Neural crest cell (in vitro differentiated cells): Measurements from ENCODE around the gene SERP1. TPM values are rescaled to one million over a fixed set of nuclear protein-coding genes. Genes with fewer than 3 reads are reported as not detected.
A peak's percentile ranks its signal among the peaks of the same experiment; 100 is the strongest.

Experiments used
- DNase-seq: peaks from one replicate; pipeline ENCODE4 v3.0.0; 2021; ENCODE audit warnings: low read depth, mixed read lengths, low spot score
- H3K27ac Mint-ChIP-seq: one replicate; pipeline ENCODE4 v1.8.0; 2021; ENCODE audit warnings: mild to moderate bottlenecking, mixed read lengths; ENCODE audit not compliant: unreplicated experiment
- H3K27me3 Mint-ChIP-seq: 2 replicates; pipeline ENCODE4 v1.8.0; 2021; ENCODE audit warnings: low read depth, mild to moderate bottlenecking, mixed read lengths
- H3K36me3 Mint-ChIP-seq: 2 replicates; pipeline ENCODE4 v1.8.0; 2021; ENCODE audit warnings: low read depth, mild to moderate bottlenecking, mixed read lengths
- H3K4me1 Mint-ChIP-seq: 2 replicates; pipeline ENCODE4 v1.8.0; 2021; ENCODE audit warnings: mixed read lengths
- H3K4me3 Mint-ChIP-seq: one replicate; pipeline ENCODE4 v1.8.0; 2021; ENCODE audit warnings: mild to moderate bottlenecking, mixed read lengths
- H3K9me3 Mint-ChIP-seq: 2 replicates; pipeline ENCODE4 v1.8.0; 2021; ENCODE audit warnings: mixed read lengths
- CTCF ChIP-seq: fragments of 200-600 bp; sonication (generic); conservative IDR thresholded peaks from 2 replicates; pipeline ENCODE4 v1.5.0; 2021; ENCODE audit warnings: antibody characterized with exemption, mild to moderate bottlenecking
- long read RNA-seq: library from polyadenylated mRNA; unstranded; transcript quantifications from one replicate; pipeline ENCODE4 v2.0.0, GENCODE V29; 2020
- total RNA-seq: library from RNA; stranded (reverse); gene quantifications from 2 replicates; pipeline ENCODE4 v1.2.1, GENCODE V29; 2021

Gene SERP1
- total RNA-seq, result 81.6 and 81.7 TPM in 2 replicates
- long read RNA-seq, transcript SERP1-201 (3 exons, 3,171 nt), result major isoform, 154 of 187 reads
- long read RNA-seq, partial matches to known transcripts, result 0 of 187 reads
- long read RNA-seq, other reads (novel, unspliced or antisense), result 31 of 187 reads

GRCh38 chr3:150546226-150547044 is at the start of gene SERP1, which contains the start of gene EIF2A:
Gene SERP1 (minus strand): TSS chr3:150546496. CDS start chr3:150546135, 361 bp downstream.
Gene EIF2A (plus strand): TSS chr3:150546787. CDS start chr3:150546803, 16 bp downstream.
- Mint-ChIP-seq H3K27ac (peak within 1 kb of the TSS; percentile 83), H3K9me3 (no peaks in the 10 kb centered on the region), H3K4me1 (peaks cover 42% of the 10 kb centered on the region), H3K27me3 (no peaks in the 10 kb centered on the region), H3K4me3 (peak within 1 kb of the TSS; percentile 93), H3K36me3 (no peaks in the 10 kb centered on the region)
- DNase-seq, result peak; percentile 97
- TF ChIP-seq CTCF, result no peak

GRCh38 chr3:150594150-150594549 is 47.9 kb upstream of the SERP1 start:
- no peak for DNase-seq
- TF ChIP-seq CTCF, result no peak
- H3K36me3 Mint-ChIP-seq, result peaks cover 4% of the 10 kb centered on the region

GRCh38 chr3:150589759-150590158 is 43.5 kb upstream of the SERP1 start:
- Mint-ChIP-seq H3K4me3 (no peak overlapping the region), H3K27me3 (no peaks in the 10 kb centered on the region), H3K27ac (no peak overlapping the region), H3K36me3 (peaks cover 8% of the 10 kb centered on the region), H3K4me1 (no peaks in the 10 kb centered on the region), H3K9me3 (no peaks in the 10 kb centered on the region)
- DNase-seq, result no peak
- TF ChIP-seq CTCF, result no peak

More at GRCh38 chr3:150594150-150594549, 47.9 kb upstream of the SERP1 start:
- Mint-ChIP-seq H3K9me3 (no peaks in the 10 kb centered on the region), H3K27ac (no peak overlapping the region), H3K4me1 (peaks cover under 1% of the 10 kb centered on the region), H3K27me3 (no peaks in the 10 kb centered on the region), H3K4me3 (no peak overlapping the region)

GRCh38 chr3:150588027-150588830 is 41.9 kb upstream of the SERP1 start:
- Mint-ChIP-seq H3K9me3 (no peaks in the 10 kb centered on the region), H3K4me3 (no peak overlapping the region), H3K27ac (no peak overlapping the region), H3K27me3 (no peaks in the 10 kb centered on the region), H3K4me1 (no peaks in the 10 kb centered on the region), H3K36me3 (peaks cover 8% of the 10 kb centered on the region)
- TF ChIP-seq CTCF, result no peak
- DNase-seq, result no peak

GRCh38 chr3:150583028-150583427 is 36.7 kb upstream of the SERP1 start:
- H3K27me3 Mint-ChIP-seq, result no peaks in the 10 kb centered on the region
- no peak overlapping the region for H3K4me3 Mint-ChIP-seq
- no peak for TF ChIP-seq CTCF
- no peaks in the 10 kb centered on the region for H3K9me3 Mint-ChIP-seq
- H3K27ac Mint-ChIP-seq, result no peak overlapping the region
- H3K4me1 Mint-ChIP-seq, result no peaks in the 10 kb centered on the region
- DNase-seq, result no peak
- H3K36me3 Mint-ChIP-seq, result peaks cover 4% of the 10 kb centered on the region
